MG63 (cell line): ENCODE results near the gene OR1I1. TPM values are rescaled to one million over a fixed set of nuclear protein-coding genes. Genes with fewer than 3 reads are reported as not detected.
"Not testable (repeated sequence)": the region's sequence is repeated elsewhere in the genome, so short reads cannot be mapped to it uniquely, and the experiment has no call there.

Experiments
- DNase-seq: peaks from one replicate; pipeline ENCODE4 v3.0.0-alpha.2; 2020
- H3K27me3 ChIP-seq: fragments of 250-450 bp; sonication (Bioruptor Pico); 2 replicates; pipeline ENCODE4 v1.5.1; 2020; ENCODE audit warnings: mild to moderate bottlenecking, moderate library complexity
- H3K36me3 ChIP-seq: fragments of 250-450 bp; sonication (Bioruptor Pico); 2 replicates; pipeline ENCODE4 v1.5.1; 2020; ENCODE audit warnings: mild to moderate bottlenecking, moderate library complexity
- H3K4me3 ChIP-seq: fragments of 250-450 bp; sonication (Bioruptor Pico); 2 replicates; pipeline ENCODE4 v1.5.1; 2020; ENCODE audit warnings: mild to moderate bottlenecking, moderate library complexity
- H3K9me3 ChIP-seq: fragments of 250-450 bp; sonication (Bioruptor Pico); 2 replicates; pipeline ENCODE4 v1.5.1; 2020; ENCODE audit warnings: mild to moderate bottlenecking, moderate library complexity
- total RNA-seq: library from RNA; depleted of rRNA; stranded (reverse); fragments of >200 nt; shearing (Covaris generic); gene quantifications from 2 replicates; pipeline ENCODE4 v1.2.3, GENCODE V29; 2014; ENCODE audit warnings: low replicate concordance; rRNA removed

The OR1I1 gene
- total RNA-seq: not detected in 2 replicates

GRCh38 chr19:15081911-15082310, at the start of gene OR1I1:
OR1I1 (plus strand) TSS chr19:15082211; CDS start chr19:15087066, 4,855 bp downstream.
- no peaks in the 10 kb centered on the region for H3K9me3 ChIP-seq
- peaks cover 83% of the 10 kb centered on the region for H3K27me3 ChIP-seq
- no peaks in the 10 kb centered on the region for H3K36me3 ChIP-seq
- H3K4me3 ChIP-seq: no peak within 1 kb of the TSS
- no peak for DNase-seq

- Histone ChIP-seq H3K36me3 (no peaks in the 10 kb centered on the region), H3K27me3 (peaks cover 64% of the 10 kb centered on the region), H3K4me3 (no peak overlapping the region), H3K9me3 (no peaks in the 10 kb centered on the region; the same call in 1 of the 2 replicates)
- no peak for DNase-seq
These were observed 46.2 kb upstream of the OR1I1 start for GRCh38 chr19:15035795-15036311.

- Histone ChIP-seq H3K27me3 (peaks cover 61% of the 10 kb centered on the region), H3K9me3 (no peaks in the 10 kb centered on the region), H3K4me3 (no peak overlapping the region), H3K36me3 (no peaks in the 10 kb centered on the region)
- DNase-seq: no peak
These were observed 44.4 kb upstream of the OR1I1 start for GRCh38 chr19:15037586-15037985.

GRCh38 chr19:15038294-15038693, 43.7 kb upstream of the OR1I1 start:
- peaks cover 61% of the 10 kb centered on the region for H3K27me3 ChIP-seq
- no peaks in the 10 kb centered on the region for H3K9me3 ChIP-seq
- peak; percentile 36 for DNase-seq

GRCh38 chr19:15042003-15042402, 40.0 kb upstream of the OR1I1 start:
- Histone ChIP-seq H3K9me3 (no peaks in the 10 kb centered on the region), H3K36me3 (no peaks in the 10 kb centered on the region), H3K27me3 (peaks cover 56% of the 10 kb centered on the region), H3K4me3 (no peak overlapping the region)
- no peak for DNase-seq

More at GRCh38 chr19:15038294-15038693, 43.7 kb upstream of the OR1I1 start:
- no peaks in the 10 kb centered on the region for H3K36me3 ChIP-seq
- no peak overlapping the region for H3K4me3 ChIP-seq

- Histone ChIP-seq H3K27me3 (peaks cover 56% of the 10 kb centered on the region), H3K4me3 (no peak overlapping the region), H3K36me3 (no peaks in the 10 kb centered on the region), H3K9me3 (no peaks in the 10 kb centered on the region)
- no peak for DNase-seq
These were observed 39.2 kb upstream of the OR1I1 start for GRCh38 chr19:15042826-15043225.

GRCh38 chr19:15045506-15045905, 36.5 kb upstream of the OR1I1 start:
- no peaks in the 10 kb centered on the region for H3K36me3 ChIP-seq
- no peaks in the 10 kb centered on the region for H3K9me3 ChIP-seq
- no peak for DNase-seq
- peaks cover 48% of the 10 kb centered on the region for H3K27me3 ChIP-seq
- no peak overlapping the region for H3K4me3 ChIP-seq

- Histone ChIP-seq H3K27me3 (peaks cover 50% of the 10 kb centered on the region), H3K36me3 (no peaks in the 10 kb centered on the region), H3K4me3 (no peak overlapping the region), H3K9me3 (no peaks in the 10 kb centered on the region)
- no peak for DNase-seq
These were observed 34.3 kb upstream of the OR1I1 start for GRCh38 chr19:15047680-15048079.

- no peaks in the 10 kb centered on the region for H3K36me3 ChIP-seq
- no peaks in the 10 kb centered on the region for H3K9me3 ChIP-seq
- H3K27me3 ChIP-seq: peaks cover 46% of the 10 kb centered on the region
- H3K4me3 ChIP-seq: no peak overlapping the region
- no peak for DNase-seq
These were observed 33.9 kb upstream of the OR1I1 start for GRCh38 chr19:15048128-15048527.

- Histone ChIP-seq H3K4me3 (no peak within 1 kb of the TSS), H3K36me3 (no peaks in the 10 kb centered on the region), H3K27me3 (peaks cover 40% of the 10 kb centered on the region), H3K9me3 (no peaks in the 10 kb centered on the region)
- no peak for DNase-seq
These were observed 33.0 kb upstream of the OR1I1 start, which contains the start of gene CASP14 for GRCh38 chr19:15048885-15049541. CASP14 (plus strand) TSS chr19:15049480; CDS start chr19:15052252, 2,772 bp downstream.

GRCh38 chr19:15050639-15051038, 31.4 kb upstream of the OR1I1 start:
- Histone ChIP-seq H3K36me3 (no peaks in the 10 kb centered on the region), H3K4me3 (no peak overlapping the region), H3K9me3 (no peaks in the 10 kb centered on the region), H3K27me3 (peaks cover 40% of the 10 kb centered on the region)
- no peak for DNase-seq

- no peaks in the 10 kb centered on the region for H3K36me3 ChIP-seq
- DNase-seq: no peak
- no peak overlapping the region for H3K4me3 ChIP-seq
- H3K9me3 ChIP-seq: no peaks in the 10 kb centered on the region
- H3K27me3 ChIP-seq: peaks cover 57% of the 10 kb centered on the region
These were observed 20.0 kb upstream of the OR1I1 start for GRCh38 chr19:15062036-15062435.

GRCh38 chr19:15070386-15070785, 11.6 kb upstream of the OR1I1 start:
- not testable (repeated sequence) for DNase-seq, H3K36me3 ChIP-seq, H3K4me3 ChIP-seq, H3K9me3 ChIP-seq
- H3K27me3 ChIP-seq: peaks cover 25% of the 10 kb centered on the region

GRCh38 chr19:15072930-15073647, 8.9 kb upstream of the OR1I1 start:
- no peaks in the 10 kb centered on the region for H3K9me3 ChIP-seq
- DNase-seq: no peak
- H3K27me3 ChIP-seq: peaks cover 18% of the 10 kb centered on the region
- H3K4me3 ChIP-seq: no peak overlapping the region
- no peaks in the 10 kb centered on the region for H3K36me3 ChIP-seq

- H3K27me3 ChIP-seq: peaks cover 26% of the 10 kb centered on the region
- H3K4me3 ChIP-seq: no peak overlapping the region
- no peaks in the 10 kb centered on the region for H3K9me3 ChIP-seq
- no peaks in the 10 kb centered on the region for H3K36me3 ChIP-seq
- no peak for DNase-seq
These were observed 7.6 kb upstream of the OR1I1 start for GRCh38 chr19:15074371-15074770.

GRCh38 chr19:15075806-15076205, 6.2 kb upstream of the OR1I1 start:
- Histone ChIP-seq H3K36me3 (no peaks in the 10 kb centered on the region), H3K4me3 (no peak overlapping the region), H3K9me3 (no peaks in the 10 kb centered on the region), H3K27me3 (peaks cover 34% of the 10 kb centered on the region)
- no peak for DNase-seq

GRCh38 chr19:15080002-15080401, 2.0 kb upstream of the OR1I1 start:
- DNase-seq, H3K4me3 ChIP-seq, H3K36me3 ChIP-seq, H3K9me3 ChIP-seq: not testable (repeated sequence)
- peaks cover 65% of the 10 kb centered on the region for H3K27me3 ChIP-seq
